GM19463 (cell line): Measurements from ENCODE around the gene PPP1R13L.

Experiments
- ATAC-seq: cut with Tn5 transposase; IDR thresholded peaks from one replicate; pipeline ENCODE4 v1.9.1; 2021; ENCODE audit warnings: mild to moderate bottlenecking, moderate library complexity; ENCODE audit not compliant: unreplicated experiment

PPP1R13L gene, protein sequence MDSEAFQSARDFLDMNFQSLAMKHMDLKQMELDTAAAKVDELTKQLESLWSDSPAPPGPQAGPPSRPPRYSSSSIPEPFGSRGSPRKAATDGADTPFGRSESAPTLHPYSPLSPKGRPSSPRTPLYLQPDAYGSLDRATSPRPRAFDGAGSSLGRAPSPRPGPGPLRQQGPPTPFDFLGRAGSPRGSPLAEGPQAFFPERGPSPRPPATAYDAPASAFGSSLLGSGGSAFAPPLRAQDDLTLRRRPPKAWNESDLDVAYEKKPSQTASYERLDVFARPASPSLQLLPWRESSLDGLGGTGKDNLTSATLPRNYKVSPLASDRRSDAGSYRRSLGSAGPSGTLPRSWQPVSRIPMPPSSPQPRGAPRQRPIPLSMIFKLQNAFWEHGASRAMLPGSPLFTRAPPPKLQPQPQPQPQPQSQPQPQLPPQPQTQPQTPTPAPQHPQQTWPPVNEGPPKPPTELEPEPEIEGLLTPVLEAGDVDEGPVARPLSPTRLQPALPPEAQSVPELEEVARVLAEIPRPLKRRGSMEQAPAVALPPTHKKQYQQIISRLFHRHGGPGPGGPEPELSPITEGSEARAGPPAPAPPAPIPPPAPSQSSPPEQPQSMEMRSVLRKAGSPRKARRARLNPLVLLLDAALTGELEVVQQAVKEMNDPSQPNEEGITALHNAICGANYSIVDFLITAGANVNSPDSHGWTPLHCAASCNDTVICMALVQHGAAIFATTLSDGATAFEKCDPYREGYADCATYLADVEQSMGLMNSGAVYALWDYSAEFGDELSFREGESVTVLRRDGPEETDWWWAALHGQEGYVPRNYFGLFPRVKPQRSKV

DNA sequence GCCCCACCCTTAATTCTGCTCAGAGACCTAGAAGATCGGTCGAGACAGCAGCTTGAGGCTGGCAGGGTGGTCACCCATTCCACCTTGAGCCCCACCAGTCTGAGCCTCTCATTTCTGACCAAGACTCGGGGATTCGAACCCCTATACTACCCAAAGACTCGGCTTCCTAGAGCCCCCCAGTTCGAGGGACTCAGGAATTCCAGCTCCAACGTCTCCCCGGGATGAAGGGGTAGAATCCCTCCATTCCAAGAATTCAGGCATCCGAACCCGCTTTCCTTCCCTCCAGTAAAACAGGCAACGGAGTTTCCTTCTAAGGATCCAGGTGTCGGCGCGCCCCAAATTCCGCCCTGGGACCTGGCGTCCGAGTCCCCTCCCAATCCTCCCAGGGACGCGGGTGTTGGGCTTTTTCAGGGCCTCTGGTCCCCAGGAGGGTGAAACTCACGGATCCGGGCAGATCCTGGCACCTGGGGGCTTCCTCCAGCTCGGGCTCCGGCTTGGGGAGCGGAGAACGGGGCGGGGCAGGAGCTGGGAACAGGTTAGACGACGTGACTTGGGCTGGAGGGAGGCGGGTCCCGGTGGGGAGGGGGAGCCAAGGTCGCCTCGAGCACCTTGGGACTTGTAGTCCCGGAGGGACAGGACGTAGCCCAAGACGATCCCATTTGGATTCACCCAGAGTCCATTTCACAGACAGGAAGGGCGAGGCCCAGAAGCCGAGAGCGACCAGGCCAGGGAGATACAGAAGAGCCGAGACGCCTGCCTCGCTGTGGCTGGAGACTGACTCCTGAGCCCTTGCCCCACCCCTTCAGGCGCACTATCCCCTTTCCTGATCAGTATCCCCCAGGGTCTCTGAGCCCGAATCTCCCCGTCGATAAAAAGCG, at the start of gene PPP1R13L:
Gene PPP1R13L, minus strand, starts transcription at position 513 of the 878 bp plus-strand sequence. CDS start 6,751 bp downstream, outside the sequence.
- peak; percentile 35 for ATAC-seq

DNA sequence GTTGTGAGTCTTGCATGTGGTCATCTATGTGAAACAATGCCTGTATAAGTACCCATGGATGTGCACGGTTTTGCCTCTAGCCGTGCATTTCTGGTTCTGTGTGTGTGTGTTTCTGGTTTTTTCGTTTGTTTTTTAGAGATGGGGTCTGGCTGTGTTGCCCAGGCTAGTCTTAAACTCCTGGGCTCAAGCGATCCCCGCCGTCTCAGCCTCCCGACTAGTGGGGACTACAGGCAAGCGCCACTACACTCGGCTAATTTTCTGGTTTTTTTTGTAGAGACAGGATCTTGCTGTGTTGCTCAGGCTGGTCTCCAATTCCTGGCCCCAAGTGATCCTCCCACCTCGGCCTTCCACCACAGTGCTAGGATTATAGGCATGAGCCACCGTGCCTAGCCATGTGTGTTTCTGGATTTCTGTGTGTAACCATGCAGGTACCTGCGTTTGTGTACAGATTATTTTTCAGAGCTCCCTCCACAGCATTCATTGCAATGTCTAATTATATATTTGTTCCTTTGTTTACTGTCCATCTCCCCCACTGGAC, 47.0 kb upstream of the PPP1R13L start:
- no peak for ATAC-seq

DNA sequence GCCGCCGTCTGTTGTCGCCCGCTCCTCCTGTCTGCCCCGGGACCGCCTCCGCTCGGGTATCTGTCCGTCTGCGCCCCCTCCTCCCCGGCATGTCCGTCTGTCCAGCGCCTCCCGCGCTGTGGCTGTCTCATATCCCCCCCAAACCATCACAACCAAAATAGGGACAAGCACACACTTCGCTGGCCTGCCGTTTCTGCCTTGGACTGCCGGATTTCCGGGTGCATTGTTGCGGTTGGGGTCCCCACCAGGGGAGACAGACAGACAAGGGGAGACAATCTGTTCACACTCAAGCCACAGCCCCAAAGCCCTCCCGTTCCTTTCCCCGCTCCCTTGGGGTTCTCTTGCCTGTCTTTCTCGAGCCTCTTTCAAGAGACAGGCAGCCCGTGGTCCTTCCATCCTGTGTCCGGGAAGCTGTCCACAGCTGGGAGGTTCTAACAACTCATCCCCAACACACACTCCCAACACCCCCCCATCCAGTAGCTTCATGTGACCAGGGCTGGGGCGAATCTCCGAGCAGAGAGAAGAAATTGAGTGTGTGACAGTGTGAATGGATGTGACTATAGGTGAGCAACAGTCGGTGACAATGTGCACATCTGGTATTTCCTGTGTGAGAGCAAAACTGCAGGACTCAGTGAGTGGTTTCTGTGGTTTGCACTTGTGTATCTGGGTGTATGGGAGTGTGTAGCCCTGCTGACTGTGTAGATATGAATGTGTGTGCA, 46.4 kb upstream of the PPP1R13L start:
- no peak for ATAC-seq

DNA sequence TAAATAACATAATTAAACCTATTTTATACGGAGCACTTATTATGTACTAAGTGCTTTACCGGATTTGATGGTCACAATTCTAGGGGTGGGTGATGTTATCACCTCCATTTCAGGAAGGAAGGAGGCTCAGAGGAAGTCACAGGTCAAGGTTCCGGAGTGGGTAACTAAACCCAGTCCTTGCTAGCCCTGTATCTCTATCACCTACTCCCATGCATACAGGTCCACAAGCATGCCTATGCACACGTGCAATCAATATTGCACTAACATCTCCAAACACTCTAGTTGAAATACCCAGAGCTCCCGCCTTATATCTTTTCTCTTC, 45.1 kb upstream of the PPP1R13L start:
- no peak for ATAC-seq

DNA sequence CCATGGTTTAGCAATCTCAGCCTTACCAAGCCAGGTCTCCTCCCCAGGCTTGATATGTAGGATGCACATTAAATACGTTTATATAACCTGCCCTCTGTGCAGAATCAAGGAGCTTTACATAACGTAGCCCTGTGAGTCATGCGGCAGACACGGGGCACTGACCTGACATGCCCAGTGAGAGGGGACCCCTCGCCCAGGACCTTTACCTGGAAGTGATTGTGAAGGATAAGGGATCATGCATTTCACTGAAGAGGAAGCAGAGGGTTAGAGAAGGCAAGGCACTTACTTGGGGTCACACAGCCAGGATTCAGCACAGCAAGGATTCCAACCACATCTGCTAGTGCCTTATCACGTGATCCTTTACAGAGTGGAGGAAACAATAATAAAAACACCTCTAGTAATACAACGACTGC, 44.0 kb upstream of the PPP1R13L start:
- no peak for ATAC-seq

DNA sequence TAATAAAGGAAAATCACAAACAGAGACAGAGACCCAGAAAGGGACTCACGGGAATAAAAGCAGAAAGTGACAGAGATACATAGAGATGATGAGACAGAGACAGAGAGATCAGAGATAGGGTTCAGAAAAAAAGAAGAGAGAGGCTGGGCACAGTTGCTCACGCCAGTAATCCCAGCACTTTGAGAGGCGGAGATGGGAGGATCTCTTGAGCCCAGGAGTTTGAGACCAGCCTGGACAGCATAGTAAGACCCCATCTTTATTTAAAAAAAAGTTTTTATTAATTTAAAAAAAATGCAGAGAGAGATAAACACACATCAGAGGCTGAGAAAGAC, 43.5 kb upstream of the PPP1R13L start:
- ATAC-seq: no peak

DNA sequence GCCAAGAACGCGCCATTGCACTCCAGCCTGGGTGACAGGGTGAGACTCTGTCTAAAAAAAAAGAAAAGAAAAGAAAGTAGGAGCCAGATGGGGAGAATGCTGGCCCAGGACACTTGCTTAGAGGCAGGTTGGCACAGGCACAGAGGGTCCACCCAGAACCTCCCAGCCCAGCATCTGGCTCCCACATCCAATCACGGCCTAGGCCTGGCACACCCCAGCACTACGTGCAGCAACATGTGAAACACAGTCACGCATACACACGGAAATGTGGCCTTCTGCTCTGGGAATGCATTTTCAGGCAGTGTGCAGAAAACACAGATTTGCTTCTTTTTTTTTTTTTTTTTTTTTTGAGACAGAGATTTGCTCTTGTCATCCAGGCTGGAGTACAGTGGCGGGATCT, 42.1 kb upstream of the PPP1R13L start:
- ATAC-seq: no peak

DNA sequence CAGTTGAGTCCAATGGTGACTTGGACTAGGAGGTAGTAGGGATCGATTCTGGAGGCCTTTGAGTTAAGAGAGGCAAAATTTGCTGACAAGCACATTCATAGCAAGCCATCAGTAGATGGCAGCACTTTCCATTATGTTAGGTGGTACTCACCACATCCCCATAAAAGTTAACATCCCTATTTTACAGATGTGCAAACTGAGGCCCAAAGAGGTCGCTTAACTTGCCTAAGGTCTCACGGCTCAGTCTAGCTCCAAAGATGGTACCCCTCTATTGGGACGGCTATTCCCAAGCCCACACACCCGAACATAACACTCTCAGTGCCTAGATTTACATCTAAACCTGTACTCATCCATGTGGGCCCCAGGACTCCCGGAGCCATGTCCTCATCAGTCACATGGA, 41.4 kb upstream of the PPP1R13L start:
- ATAC-seq: no peak

DNA sequence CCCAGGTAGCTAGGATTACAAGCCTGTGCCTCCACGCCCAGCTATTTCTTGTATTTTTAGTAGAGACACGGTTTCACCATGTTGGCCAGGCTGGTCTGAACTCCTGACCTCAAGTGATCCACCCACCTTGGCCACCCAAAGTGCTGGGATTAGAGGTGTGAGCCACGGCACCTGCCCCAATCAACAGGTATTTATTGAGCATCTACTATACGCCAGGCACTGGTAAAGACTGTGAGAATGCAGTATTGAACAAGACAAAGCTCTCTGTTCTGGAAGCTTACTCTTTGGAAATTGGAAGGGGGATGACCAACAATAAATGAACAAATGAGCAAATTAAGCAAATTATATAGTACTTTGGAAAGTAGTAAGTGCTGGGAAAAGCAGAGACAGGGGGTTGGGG, 40.3 kb upstream of the PPP1R13L start:
- no peak for ATAC-seq

DNA sequence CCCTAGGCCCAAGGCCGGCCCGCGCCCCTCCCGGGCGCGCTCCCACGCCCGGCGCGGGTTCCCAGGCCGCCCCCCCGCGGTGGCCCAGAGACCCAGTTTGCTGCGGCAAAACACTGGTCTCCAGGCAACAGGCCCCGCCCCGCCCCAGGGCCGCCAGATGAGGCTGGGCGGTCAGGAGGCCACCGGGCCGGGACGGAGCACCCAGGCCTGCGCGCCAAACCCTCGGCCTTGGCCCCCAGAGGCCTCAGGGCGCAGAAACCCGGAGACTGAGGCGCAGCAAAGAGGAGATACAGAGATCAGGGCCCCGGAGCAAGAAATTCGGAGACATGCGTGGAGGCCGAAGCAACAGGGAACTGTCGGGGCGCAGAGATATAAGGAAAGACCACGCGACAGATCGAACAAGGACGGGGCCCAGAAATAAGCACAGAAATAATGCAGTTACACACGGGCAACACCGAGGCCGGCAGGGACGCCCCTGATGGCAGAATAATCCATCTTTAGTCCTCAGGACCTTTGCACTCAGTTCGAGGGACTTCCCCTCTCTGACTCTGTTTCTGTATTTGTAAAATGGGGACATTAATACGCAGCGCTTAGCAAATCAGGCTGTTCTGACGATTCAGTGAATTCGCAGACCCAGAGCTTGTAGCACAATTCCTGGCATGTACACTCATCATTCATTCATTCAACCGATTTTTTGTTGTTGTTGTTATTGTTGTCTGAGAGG, 39.6 kb upstream of the PPP1R13L start:
- ATAC-seq: peak; percentile 57

DNA sequence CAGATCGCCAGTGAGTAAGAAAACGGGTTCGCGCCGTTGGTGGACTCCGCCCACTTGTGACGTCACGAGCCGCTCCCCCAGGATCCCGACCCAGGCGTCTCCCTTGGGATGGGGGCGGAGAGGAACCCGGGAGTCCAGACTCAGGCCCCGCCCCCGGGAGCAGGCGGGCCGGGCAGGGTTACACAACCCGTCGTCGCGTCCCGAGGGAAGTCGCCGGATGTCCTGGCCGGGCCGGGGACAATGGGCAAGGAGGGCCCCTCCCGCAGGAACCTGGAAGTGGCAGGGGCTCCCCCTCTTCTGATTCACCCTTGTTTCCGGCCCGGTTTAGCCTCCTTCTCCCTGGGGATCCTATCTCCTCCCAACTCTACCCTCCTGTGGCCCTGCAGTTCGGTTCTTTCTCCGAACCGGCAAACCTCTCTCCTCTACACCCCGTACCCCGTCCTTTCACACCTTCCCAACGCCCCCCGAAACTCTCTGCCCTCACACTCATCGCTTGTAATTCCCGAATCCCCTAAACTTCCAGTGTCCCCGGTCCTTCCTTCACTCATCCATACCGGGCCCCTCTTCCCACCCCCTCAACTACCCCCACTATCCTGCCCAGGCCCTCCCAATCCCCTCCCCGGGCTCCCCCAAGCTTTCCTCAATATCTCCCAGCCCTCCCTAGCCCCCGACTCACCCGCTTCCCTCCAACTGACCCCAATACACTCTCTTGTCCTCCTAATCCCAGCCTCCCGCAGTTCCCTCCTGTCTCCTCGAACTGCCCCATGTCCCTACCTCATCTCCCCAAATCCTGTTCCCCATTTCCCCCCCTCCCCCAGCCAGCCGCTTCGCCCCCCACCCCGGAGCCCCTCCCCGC, 38.8 kb upstream of the PPP1R13L start:
- ATAC-seq: no peak

DNA sequence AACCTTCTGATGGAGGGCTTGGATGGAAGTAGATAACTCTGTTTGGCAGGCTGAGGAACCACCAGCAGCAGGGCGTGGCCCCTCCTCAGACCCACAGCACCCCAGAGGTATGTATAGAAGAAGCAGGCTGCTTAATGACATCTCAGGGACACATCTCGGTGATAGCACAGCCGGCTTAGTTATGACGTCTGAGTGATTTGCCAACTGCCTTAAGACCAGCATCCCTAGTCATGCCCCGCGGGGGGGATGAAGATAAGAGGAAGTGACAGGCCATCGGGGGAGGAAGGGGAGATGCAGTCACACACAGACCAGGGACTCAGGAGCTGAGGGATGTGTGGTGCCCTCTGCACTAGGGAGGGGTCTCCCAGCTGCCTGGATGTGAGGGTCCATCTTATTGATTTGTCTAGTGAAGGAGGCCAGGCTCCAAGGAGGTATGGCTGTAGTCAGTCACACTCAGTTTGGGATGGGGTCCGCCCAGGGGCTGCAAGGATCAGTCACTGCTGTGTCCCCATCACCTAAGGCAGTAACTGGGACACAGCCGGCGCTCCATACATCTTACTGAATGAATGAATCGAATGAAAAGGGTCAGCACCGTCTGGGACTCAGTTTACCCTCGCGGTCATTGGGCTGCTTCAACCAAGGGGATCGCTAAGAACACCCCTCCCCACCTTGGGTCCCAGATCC, 38.1 kb upstream of the PPP1R13L start:
- no peak for ATAC-seq

DNA sequence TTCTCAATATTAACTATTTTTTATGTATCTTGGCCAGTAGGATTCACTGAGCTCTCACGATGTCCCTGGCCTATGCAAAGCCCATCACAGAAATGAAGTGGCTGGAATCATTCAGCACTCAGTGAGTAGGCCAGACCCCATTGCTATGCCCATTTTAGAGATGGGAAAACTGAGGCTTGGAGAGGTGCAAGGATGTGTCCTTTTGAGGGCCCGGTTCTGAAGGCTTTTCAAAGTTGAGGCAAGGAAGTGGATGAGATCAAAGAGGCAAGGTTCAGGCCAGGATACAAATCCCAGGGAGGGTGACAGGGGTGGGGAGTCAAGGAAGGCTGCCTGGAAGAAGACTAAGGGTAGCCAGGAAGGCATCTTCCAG, 37.5 kb upstream of the PPP1R13L start:
- ATAC-seq: no peak

DNA sequence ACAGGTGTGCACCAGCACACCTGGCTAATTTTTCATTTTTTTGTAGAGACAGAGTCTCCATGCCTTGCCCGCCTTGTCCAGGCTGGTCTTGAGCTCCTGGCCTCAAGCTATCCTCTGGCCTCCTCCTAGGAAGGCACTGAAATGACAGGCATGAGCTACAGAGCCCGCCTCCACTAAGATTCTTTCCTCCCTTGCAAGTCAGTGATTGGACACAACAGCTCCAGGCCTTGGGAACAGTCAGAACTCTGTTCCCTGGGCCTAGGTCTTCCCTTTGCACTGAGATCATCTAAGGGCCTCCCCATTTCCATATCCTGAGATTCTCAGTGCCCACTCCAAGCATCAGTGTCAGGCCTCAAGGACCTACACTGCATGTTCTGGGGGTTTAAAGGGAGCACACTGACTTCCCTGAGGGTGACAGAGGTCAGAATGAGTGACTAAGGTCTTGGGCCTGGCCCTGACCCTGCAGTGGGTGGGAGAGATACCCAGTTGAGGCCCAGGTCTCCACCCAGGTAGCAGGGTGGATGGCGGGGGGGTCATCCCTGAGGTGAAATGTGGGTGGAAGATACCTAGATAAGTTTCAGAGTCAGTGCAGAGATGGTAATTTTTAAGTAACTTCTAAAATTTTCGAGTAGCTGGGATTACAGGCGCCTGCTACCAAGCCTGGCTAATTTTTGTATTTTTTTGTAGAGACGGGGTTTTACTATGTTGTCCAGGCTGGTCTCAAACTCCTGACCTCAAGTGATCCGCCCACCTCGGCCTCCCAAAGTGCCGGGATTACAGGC, 36.2 kb upstream of the PPP1R13L start:
- ATAC-seq: no peak

DNA sequence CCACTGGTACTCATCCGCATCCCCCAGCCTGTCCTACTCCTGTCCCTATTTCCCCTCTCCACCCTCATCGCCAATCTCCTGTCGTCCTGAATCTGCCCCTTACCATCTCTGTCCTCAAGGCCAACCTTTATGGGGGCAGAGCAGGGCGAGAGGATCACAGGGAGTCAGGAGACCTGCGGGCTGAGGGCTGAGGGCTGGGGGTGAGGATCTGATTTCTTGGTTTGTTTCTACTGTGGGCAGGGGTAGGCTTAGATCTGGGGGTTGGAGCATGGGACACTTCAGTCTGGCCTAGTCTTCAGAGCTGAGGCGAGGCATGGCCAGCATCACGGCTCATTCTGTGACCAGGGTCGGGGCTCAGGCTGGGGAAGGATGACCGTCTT, 35.4 kb upstream of the PPP1R13L start:
- ATAC-seq: no peak

DNA sequence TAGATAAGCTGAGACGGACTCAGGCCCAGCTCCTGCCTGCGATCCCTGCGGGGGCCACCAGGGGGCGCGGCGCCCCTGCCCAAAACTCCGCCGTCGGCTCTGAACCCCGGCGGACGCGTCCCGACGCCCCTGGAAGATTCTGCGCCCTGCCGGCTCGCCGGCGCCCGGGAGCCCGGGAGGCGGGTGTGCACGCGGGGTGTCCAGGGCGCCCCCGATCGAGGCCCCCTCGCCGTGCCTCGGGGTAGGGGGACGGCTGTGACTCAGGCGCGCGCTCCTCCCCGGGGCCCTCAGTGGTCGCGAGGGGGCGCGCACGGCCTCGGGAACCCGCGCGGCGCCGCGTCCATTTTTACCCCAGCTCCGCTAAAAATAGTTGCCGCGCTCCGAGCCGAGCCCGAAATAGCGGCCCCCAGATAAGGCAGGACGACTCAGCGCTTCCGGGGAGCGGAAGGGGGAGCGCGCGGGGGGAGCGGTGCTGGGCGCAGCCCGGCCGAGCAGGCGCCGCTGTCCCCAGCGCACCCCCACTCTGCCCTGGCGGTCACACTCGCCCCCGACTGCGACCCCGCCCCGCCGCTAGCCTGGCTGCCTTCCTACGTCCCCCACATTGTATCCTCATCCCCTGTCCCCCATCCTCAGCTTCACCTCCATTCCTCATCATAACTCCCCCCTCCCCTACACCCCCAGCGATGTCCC, 34.8 kb upstream of the PPP1R13L start:
- ATAC-seq: peak; percentile 45

DNA sequence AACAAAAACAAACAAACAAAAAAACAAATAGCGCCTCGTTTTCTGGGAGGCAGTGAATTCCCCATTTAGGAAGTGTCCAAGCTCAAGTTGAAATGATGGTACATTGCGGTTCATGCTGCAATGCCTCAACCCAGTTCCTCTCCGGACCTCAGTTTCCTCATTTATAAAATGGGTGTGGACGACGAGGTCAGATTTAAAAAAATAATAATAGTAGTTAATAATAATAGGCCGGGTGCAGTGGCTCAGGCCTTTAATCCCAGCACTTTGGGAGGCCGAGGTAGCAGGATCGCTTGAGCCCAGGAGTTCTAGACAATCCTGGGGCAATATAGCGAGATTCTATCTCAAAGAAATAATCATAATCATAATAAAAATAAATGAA, 34.3 kb upstream of the PPP1R13L start:
- ATAC-seq: no peak
